ENCODE results near the gene CASD1. TPM values are rescaled to one million over a fixed set of nuclear protein-coding genes. Genes with fewer than 3 reads are reported as not detected.

CASD1 gene
- total RNA-seq, 1 experiment from 2014 or later: 5.8 TPM

DNA sequence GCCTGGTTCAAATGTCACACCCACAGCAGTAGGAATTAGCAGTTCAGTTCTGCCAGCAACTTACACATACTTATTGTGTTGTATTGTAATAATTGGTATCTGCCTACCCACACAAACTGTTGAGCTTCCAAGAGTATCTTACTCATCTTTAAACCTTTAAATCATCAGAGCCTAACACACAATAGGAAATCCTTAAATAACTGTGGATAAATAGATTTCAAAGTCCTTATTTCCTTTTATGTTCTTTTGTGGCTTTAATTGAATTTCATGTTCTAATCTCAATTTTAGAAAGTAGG, 3.9 kb downstream of the CASD1 start:
- Histone ChIP-seq H3K36me3 (ENCODE audit: control insufficient read depth in 1 of 2, insufficient read depth in 2 of 2, low read length in 2 of 2) (no peaks in the 10 kb centered on the region), H3K9me3 (ENCODE audit: control insufficient read depth in 1 of 2, insufficient read depth in 1 of 2, low read depth in 1 of 2, low read length in 2 of 2) (no peaks in the 10 kb centered on the region), H3K4me2 (ENCODE audit: low read length) (no peak overlapping the region), H2AFZ (ENCODE audit: low read depth, low read length, poor library complexity, severe bottlenecking) (no peak overlapping the region), H3K4me3 (replicated peaks in 1 of 2; ENCODE audit: low read depth in 1 of 2, low read length in 2 of 2) (no peak overlapping the region), H3K9ac (ENCODE audit: low read length) (no peak overlapping the region), H3K79me2 (ENCODE audit: insufficient read depth, low read length) (no peaks in the 10 kb centered on the region; the same call in 1 of the 2 replicates), H3K9me2 (ENCODE audit: insufficient read depth) (no peaks in the 10 kb centered on the region), H3K27ac (ENCODE audit: low read depth, low read length) (no peak overlapping the region), H3K27me3 (ENCODE audit: insufficient read depth, low read length) (no peaks in the 10 kb centered on the region), H4K20me1 (ENCODE audit: insufficient read depth) (no peaks in the 10 kb centered on the region), H3K4me1 (ENCODE audit: control insufficient read depth in 1 of 2, insufficient read depth in 2 of 2, low read length in 2 of 2) (peaks cover 3 to 9% of the 10 kb centered on the region in 2 experiments; a peak in 2 of 4 replicates)
- CTCF ChIA-PET: no interaction called here
- POLR2A ChIA-PET: no interaction called here
- BruUV-seq (replicated peaks): no TSS peak
- RAD21 ChIA-PET (ENCODE audit: low non-redundant PET in 1 of 2, low total read pairs in 2 of 2, uncharacterized antibody in 2 of 2, unreplicated experiment in 2 of 2): no interaction called here
- no peak for TF ChIP-seq ZNF274 (IDR thresholded peaks at IDR 0.05; ENCODE audit: low read depth, low read length)
- TF ChIP-seq, protein P1, sequence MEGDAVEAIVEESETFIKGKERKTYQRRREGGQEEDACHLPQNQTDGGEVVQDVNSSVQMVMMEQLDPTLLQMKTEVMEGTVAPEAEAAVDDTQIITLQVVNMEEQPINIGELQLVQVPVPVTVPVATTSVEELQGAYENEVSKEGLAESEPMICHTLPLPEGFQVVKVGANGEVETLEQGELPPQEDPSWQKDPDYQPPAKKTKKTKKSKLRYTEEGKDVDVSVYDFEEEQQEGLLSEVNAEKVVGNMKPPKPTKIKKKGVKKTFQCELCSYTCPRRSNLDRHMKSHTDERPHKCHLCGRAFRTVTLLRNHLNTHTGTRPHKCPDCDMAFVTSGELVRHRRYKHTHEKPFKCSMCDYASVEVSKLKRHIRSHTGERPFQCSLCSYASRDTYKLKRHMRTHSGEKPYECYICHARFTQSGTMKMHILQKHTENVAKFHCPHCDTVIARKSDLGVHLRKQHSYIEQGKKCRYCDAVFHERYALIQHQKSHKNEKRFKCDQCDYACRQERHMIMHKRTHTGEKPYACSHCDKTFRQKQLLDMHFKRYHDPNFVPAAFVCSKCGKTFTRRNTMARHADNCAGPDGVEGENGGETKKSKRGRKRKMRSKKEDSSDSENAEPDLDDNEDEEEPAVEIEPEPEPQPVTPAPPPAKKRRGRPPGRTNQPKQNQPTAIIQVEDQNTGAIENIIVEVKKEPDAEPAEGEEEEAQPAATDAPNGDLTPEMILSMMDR (IDR thresholded peaks at IDR 0.05 in 2 of 3, conservative IDR thresholded peaks at IDR 0.05 in 1 of 3; ENCODE audit: borderline replicate concordance in 1 of 3, insufficient read depth in 1 of 3, low read depth in 2 of 3, low read length in 2 of 3): no peak
- TF ChIP-seq POLR2AphosphoS5 (IDR thresholded peaks at IDR 0.05; ENCODE audit: low read depth, low read length): no peak
- TF ChIP-seq CEBPB (IDR thresholded peaks at IDR 0.05; ENCODE audit: low read depth): no peak
- TF ChIP-seq EGR1 (IDR thresholded peaks at IDR 0.05; ENCODE audit: low read depth): no peak
- TF ChIP-seq EZH2phosphoT487 (IDR thresholded peaks at IDR 0.05; ENCODE audit: borderline replicate concordance): no peak
- no peak for TF ChIP-seq SRF (IDR thresholded peaks at IDR 0.05; ENCODE audit: low read depth)
- no peak for TF ChIP-seq JUND (IDR thresholded peaks at IDR 0.05)
- no peak for TF ChIP-seq MAX (IDR thresholded peaks at IDR 0.05)
- no peak for TF ChIP-seq POLR2A (IDR thresholded peaks at IDR 0.05; ENCODE audit: borderline replicate concordance, extremely low read depth, insufficient read depth, insufficient read length)
- TF ChIP-seq, protein P2, sequence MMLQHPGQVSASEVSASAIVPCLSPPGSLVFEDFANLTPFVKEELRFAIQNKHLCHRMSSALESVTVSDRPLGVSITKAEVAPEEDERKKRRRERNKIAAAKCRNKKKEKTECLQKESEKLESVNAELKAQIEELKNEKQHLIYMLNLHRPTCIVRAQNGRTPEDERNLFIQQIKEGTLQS (IDR thresholded peaks at IDR 0.05): no peak
- TF ChIP-seq, protein P3, sequence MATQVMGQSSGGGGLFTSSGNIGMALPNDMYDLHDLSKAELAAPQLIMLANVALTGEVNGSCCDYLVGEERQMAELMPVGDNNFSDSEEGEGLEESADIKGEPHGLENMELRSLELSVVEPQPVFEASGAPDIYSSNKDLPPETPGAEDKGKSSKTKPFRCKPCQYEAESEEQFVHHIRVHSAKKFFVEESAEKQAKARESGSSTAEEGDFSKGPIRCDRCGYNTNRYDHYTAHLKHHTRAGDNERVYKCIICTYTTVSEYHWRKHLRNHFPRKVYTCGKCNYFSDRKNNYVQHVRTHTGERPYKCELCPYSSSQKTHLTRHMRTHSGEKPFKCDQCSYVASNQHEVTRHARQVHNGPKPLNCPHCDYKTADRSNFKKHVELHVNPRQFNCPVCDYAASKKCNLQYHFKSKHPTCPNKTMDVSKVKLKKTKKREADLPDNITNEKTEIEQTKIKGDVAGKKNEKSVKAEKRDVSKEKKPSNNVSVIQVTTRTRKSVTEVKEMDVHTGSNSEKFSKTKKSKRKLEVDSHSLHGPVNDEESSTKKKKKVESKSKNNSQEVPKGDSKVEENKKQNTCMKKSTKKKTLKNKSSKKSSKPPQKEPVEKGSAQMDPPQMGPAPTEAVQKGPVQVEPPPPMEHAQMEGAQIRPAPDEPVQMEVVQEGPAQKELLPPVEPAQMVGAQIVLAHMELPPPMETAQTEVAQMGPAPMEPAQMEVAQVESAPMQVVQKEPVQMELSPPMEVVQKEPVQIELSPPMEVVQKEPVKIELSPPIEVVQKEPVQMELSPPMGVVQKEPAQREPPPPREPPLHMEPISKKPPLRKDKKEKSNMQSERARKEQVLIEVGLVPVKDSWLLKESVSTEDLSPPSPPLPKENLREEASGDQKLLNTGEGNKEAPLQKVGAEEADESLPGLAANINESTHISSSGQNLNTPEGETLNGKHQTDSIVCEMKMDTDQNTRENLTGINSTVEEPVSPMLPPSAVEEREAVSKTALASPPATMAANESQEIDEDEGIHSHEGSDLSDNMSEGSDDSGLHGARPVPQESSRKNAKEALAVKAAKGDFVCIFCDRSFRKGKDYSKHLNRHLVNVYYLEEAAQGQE (IDR thresholded peaks at IDR 0.05; ENCODE audit: low read depth): no peak
- ATAC-seq (no peak), DNase-seq (ENCODE audit: low read depth, low spot score) (no peak)
- intact Hi-C loops (cut with micrococcal nuclease): loop anchor here (5.0 kb wide), 1 partner anchor 144 kb away; the partner anchor contains the start of gene SGCE
